Colonic mucosa (tissue), 4 donors: ENCODE results near the gene CLPTM1L. TPM values are rescaled to one million over a fixed set of nuclear protein-coding genes. Genes with fewer than 3 reads are reported as not detected.

Experiments
- DNase-seq: peaks from one replicate; pipeline ENCODE4 v3.0.0-alpha.2; 2020
- H3K27ac ChIP-seq: fragments of 200-600 bp; one replicate; pipeline ENCODE4 v1.8.0; 2021
- H3K27me3 ChIP-seq: fragments of 200-600 bp; one replicate; pipeline ENCODE4 v1.8.0; 2021
- H3K36me3 ChIP-seq: fragments of 200-600 bp; one replicate; pipeline ENCODE4 v1.8.0; 2021
- H3K4me1 ChIP-seq: fragments of 200-600 bp; one replicate; pipeline ENCODE4 v1.8.0; 2021; ENCODE audit warnings: mild to moderate bottlenecking
- H3K4me3 ChIP-seq: fragments of 200-600 bp; one replicate; pipeline ENCODE4 v1.8.0; 2021
- H3K9ac ChIP-seq, 2 donors: one replicate each; pipeline ENCODE4 v1.7.0; 2013; ENCODE audit warnings: control low read depth in 2 of 2, low read depth in 2 of 2, low read length in 2 of 2
- H3K9me3 ChIP-seq: fragments of 200-600 bp; one replicate; pipeline ENCODE4 v1.8.0; 2021
- CTCF ChIP-seq: fragments of 200-600 bp; IDR thresholded peaks from one replicate; pipeline ENCODE4 v1.8.0; 2022; ENCODE audit warnings: antibody characterized with exemption, mild to moderate bottlenecking
- intact Hi-C: fragments of 100-400 bp; cut with DNase I; formaldehyde crosslinking; loops from one replicate; pipeline ENCODE4 v1.14.1; 2022
- total RNA-seq, 2 donors: library from RNA; stranded (reverse); fragmentation: NEBNext Ultra II Directional in 1 of 2; extraction: Animal tissue kit (Norgen Biotek cat#: 25700) in 1 of 2; gene quantifications; one replicate each; pipeline ENCODE4 v1.2.1, GENCODE V29; 2021
- donor health status: healthy.
- donor health status: DM: no; HTN: no; CAD: no.
- donor health status: DM: no; HTN: no; CAD: no.

Gene CLPTM1L
- total RNA-seq, 2 donors from 2014 or later: 80.1 to 138 TPM

DNA sequence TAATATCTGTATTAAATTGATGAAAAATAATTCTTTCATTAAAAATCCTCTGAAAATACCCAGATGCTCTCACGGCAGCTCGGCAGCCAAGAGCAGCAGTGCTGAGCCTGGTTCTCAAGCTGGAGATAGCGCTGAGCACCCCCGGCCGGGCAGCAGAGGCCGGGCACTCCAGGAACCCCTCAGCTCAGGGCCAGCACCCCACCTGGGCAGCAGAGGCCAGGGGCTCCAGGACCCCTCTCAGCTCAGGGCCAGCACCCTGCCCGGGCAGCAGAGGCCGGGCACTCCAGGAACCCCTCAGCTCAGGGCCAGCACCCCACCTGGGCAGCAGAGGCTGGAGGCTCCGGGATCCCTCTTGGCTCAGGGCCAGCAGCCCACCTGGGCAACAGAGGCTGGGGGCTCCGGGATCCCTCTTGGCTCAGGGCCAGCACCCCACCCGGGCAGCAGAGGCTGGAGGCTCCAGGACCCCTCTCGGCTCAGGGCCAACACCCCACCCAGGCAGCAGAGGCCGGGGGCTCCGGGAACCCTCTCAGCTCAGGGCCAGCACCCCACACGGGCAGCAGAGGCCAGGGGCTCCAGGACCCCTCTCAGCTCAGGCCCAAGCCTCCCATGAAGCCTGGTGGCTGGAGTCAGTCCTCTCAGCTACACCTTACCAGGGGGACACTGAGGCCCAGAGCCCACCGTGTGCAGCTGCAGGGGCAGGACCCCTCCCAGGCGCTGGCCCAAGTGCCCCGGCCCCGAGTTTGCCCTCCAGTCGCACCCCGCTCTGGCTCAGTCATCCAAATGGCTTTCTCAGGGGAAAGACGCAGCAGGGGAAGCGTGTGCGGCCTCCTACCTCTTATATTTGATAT, 21.7 kb downstream of the CLPTM1L start:
- intact Hi-C loops: no loop called here
- H3K4me3 ChIP-seq: no peak overlapping the region
- H3K27ac ChIP-seq: no peak overlapping the region
- H3K9ac ChIP-seq: no peak overlapping the region
- no peak for TF ChIP-seq CTCF
- no peak for DNase-seq
- H3K4me1 ChIP-seq: no peaks in the 10 kb centered on the region
- H3K36me3 ChIP-seq: no peaks in the 10 kb centered on the region
- no peaks in the 10 kb centered on the region for H3K9me3 ChIP-seq
- H3K27me3 ChIP-seq: no peaks in the 10 kb centered on the region

DNA sequence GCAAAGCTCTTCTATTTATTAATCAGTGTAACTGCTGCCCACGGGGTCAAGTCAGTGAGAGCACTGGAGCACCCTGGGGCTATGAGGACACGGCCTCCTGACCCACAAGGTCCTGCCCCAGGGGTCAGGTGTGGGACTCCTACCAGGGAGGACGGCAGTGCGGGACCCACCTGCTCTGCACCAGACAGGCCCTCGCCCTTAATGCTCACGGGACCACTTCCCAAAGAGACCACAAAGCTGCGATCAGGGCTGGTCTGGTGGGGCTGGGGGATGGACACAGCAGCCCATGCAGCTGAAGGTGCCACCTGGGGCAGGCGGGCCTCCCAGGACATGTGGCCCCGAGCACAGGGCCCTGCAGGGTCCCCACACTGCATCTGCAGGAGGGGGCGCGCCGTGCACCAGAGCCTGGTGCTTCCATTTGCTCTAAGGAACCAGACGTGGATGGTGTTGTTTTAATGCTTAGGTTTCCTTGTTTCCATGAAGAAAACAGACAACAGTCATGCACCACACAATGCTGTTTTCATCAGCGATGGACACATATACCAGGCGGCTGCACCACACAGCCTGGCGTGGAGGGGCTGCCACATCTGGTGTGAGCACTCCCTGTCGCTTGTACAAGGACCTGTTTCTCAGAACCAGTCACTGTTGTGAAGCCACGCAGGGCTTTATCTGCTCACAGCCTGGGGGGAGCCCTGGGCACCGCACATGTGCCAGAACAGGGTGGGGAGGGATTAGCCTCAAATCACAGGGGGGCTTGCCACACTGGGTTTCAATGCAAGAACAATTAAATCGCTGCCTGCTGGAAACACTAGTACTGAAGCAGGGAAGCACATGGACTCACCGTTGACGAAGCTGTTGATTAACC, 22.6 kb downstream of the CLPTM1L start:
- Histone ChIP-seq H3K4me1 (no peaks in the 10 kb centered on the region), H3K27me3 (no peaks in the 10 kb centered on the region), H3K9me3 (no peaks in the 10 kb centered on the region), H3K27ac (no peak overlapping the region), H3K36me3 (no peaks in the 10 kb centered on the region), H3K4me3 (no peak overlapping the region), H3K9ac (no peak overlapping the region)
- DNase-seq: no peak
- TF ChIP-seq CTCF: no peak
- intact Hi-C loops: no loop called here

GRCh38 chr5:1321576-1321975, 23.3 kb downstream of the CLPTM1L start:
- Histone ChIP-seq H3K9me3 (no peaks in the 10 kb centered on the region), H3K27me3 (no peaks in the 10 kb centered on the region), H3K4me3 (no peak overlapping the region), H3K27ac (no peak overlapping the region), H3K4me1 (no peaks in the 10 kb centered on the region), H3K36me3 (no peaks in the 10 kb centered on the region), H3K9ac (no peak overlapping the region)
- DNase-seq: no peak
- no peak for TF ChIP-seq CTCF
- intact Hi-C loops: no loop called here

GRCh38 chr5:1320436-1321344, 24.2 kb downstream of the CLPTM1L start:
- H3K9ac ChIP-seq: no peak overlapping the region
- intact Hi-C loops: no loop called here
- H3K4me3 ChIP-seq: no peak overlapping the region
- H3K36me3 ChIP-seq: no peaks in the 10 kb centered on the region
- no peaks in the 10 kb centered on the region for H3K27me3 ChIP-seq
- no peak overlapping the region for H3K27ac ChIP-seq
- H3K4me1 ChIP-seq: peaks cover 8% of the 10 kb centered on the region
- no peak for DNase-seq
- no peaks in the 10 kb centered on the region for H3K9me3 ChIP-seq
- TF ChIP-seq CTCF: no peak
